GM21786 (cell line): ENCODE results near the gene CNTN5.
"Not testable (repeated sequence)": the region's sequence is repeated elsewhere in the genome, so short reads cannot be mapped to it uniquely, and the experiment has no call there.

Experiments used
- ATAC-seq: cut with Tn5 transposase; IDR thresholded peaks from one replicate; pipeline ENCODE4 v1.9.1; 2021; ENCODE audit not compliant: unreplicated experiment

The CNTN5 gene

DNA sequence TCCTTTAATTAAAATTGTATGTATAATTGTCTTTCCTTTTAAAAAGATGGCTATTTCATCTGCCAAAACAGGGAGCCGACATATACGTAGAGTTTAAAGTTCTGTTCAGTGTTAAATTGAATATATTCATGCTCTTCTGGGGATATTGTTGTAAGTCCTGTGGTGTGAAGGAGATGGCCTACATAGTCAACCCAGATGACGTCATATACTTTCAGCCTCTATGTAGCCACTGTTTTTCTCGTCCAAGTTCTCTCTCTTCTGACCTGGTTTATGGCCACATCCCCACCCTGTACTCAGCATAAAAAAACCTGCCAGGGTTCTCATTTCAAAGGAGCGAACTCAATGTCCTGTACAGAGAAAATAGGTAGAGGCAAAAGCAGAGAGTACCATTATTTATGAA, 1156.9 kb downstream of the CNTN5 start:
- no peak for ATAC-seq

DNA sequence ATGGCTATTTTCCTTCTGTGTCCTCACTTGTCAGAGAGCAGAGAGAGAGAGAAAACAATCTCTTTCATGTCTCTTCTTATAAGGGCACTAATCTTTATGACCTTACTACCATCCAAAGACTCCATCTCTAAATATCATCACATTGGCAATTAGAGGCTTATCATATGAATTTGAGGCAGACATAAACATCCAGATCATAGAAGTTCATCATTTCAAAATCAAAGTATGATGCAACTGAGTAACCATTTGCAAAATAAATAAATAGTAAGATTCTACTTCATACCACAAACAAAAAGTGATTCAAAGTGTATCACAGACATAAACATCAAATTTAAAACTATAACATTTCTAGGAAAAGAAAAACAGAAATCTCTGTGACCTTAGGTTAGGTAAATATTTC, 1161.6 kb downstream of the CNTN5 start:
- ATAC-seq = no peak

DNA sequence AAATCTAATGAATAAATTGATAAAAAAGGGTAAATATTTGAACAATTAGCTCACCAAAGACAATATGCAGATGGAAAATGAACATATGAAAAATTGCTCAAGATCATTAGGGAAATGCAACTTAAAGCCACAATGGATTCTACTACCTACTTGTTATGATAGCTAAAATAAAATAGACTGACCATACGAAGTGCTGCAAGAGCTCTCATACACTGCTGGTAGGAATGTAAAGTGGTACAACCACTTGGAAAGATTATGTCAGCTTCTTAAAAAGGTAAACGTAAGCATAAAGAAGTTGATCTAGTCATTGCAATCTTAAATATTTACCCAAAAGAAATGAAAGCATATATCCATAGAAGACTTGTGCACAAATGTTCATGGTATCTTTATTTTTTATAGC, 1162.2 kb downstream of the CNTN5 start:
- ATAC-seq = no peak

DNA sequence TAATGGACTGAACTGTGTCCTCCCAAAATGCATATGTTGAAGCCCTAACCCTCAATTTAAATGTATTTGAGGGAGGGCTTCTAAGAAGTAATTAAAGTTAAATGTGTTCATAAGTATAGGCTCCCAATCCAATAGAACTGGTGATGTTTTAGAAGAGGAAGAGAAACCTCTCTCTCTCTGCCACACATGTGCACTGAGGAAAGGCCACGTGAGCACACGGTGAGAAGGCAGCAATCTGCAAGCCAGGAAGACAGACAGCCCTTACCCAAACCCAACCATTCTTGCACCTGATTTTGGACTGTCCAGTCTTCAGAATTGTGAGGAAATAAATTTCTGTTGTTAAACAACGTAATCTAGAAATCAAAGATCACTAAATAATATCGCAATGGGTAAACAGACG, 1164.8 kb downstream of the CNTN5 start:
- no peak for ATAC-seq

DNA sequence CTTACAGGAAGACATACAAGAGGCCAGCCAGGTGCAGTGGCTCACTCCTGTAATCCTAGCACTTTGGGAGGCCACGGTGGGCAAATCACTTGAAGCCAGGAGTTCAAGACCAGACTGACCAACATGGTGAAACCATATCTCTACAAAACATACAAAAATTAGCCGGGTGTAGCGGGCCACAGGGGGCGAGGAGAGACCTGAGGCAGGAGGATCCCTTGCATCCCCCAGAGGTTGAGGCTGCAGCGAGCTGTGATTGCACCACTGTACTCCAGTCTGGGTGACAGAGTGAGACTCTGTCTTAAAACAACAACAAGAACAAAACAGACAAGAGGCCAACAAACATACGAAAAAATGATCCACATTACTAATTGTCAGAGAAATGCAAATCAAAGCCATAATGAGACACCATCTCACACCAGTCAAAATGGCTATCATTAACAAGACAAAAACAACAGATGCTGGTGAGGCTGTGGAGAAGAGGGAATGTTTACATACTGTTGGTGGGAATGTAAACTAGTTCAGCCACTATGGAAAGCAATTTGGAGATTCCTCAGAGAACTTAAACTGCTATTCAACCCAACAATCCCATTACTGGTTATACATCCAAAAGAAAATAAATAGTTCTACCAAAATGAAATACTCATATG, 1167.5 kb downstream of the CNTN5 start:
- no peak for ATAC-seq

DNA sequence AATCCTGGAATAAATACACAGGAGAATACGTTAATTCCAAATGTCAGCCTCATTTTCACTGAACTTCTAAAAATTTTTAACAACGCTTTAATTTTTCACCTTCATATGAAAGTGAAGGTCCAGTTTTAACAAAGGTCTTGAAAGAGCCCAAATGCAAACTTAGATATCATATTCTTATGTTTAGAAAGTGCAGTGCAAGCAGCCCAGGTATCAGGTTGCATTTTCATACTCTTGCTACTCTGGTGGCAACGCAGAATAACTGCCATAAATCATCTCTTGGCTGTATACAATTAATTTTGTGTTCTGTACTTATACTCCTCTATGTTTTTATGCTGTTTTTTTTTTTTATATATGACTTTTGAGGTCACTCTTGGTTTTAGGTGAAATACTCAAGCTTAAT, 1169.6 kb downstream of the CNTN5 start:
- ATAC-seq = no peak

DNA sequence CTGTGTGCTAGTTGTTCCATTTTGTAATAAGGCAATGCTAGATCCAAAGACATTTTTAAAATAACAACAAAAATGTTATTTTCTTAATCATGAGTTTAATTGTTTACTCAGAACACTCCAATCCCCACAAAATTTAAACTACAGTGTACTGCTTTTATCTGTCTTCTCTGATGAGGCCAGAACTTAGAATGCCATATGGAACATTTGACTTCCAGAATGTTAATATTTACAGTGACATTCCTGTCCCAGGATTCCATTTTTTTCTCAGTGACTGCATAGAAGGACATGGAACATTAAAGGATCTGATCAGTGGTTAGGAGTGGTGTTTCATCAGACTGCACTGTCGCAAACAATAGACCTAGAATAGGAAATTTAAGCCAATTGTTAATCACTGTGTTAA, 1171.4 kb downstream of the CNTN5 start:
- ATAC-seq = no peak

DNA sequence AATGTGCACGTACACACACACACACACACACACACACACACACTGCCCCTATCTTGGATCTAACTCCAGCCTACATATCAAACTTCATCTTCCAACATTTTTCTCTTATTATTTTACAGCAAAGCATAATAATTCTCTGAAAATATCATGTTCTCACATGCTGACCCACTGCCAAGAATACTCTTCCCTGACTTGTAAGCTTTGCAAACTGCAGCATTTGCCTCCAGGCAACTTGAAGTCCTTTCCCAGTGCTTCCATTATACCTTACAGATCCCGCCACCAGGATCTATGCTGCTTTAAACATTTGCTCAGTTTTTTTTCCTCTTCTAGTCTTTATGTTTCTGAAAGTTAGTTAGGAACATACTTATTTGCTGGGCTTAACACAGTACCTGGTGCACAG, 1183.0 kb downstream of the CNTN5 start:
- no peak for ATAC-seq

DNA sequence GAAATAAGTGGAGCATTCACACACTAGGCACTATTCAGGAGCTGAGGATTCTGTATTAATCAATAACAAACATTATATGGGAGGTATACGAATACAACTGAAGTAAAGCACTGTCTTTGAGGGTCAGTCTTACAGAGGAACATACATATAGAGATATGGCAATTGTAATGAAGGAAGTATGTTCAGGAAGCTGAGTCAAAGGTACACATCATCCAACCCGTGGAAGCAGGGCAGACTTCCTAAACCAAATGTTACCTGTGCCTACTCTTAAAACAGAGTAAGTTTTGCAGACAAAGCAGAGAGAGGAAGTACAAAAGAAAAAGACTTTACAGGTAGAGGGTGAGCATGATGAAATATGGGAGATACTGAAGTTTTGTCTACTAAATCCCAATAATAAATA, 1185.2 kb downstream of the CNTN5 start:
- ATAC-seq = no peak

DNA sequence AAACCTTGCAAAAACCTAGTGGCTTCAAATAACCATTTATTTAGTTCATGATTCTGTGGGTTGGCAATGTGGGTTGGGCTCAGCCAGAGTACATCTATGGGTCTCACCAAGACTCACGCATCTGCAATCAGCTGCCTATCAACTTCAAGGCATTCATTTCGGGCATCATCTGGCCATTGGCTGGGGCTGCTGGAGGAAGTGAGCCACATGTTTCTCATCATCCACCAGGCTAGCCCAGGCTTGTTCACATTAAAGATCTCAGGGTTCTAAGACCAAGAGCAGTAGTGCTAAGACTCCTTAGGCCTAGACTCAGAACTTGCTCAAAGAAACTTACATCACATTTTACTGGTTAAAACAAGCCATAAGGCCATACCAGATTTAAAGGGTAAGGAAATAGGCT, 1187.5 kb downstream of the CNTN5 start:
- no peak for ATAC-seq

DNA sequence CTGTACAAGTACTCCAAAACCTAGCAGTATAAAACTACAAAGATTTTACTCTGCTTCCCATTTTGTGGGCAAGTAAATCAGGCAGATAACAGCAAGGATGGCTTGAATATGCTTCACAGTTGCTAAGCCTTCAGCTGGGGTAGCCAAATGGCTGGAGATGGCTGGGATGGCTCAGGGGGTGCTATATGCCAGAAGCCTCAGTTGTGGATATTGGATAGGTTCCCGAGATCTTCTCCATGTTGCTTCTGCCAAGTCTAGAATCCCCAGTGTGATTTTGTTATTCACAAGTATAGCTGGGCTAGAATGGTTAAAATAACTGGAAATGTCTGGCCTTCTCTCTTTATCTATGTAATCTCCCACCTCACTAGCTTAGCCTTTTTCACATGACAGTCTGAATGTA, 1194.0 kb downstream of the CNTN5 start:
- no peak for ATAC-seq

DNA sequence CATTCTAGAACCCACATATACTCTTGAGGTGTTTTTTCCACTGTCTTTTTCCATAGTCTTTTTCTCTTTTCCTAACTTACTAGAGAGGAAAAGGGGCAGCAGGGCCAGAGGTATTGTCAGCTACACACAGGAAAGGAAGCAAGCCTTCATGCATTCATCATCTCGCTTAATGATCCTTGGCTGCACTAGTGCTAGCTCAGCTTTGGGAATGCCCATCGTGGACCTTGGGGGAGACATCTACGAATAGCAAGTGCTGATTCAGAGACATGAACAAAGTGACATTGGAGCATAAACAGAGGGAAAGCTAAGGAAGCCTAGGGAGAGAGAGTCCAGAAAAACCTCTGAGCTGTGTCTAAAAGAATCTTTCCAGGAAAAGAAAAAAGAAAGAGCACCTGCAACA, 1200.1 kb downstream of the CNTN5 start:
- no peak for ATAC-seq

DNA sequence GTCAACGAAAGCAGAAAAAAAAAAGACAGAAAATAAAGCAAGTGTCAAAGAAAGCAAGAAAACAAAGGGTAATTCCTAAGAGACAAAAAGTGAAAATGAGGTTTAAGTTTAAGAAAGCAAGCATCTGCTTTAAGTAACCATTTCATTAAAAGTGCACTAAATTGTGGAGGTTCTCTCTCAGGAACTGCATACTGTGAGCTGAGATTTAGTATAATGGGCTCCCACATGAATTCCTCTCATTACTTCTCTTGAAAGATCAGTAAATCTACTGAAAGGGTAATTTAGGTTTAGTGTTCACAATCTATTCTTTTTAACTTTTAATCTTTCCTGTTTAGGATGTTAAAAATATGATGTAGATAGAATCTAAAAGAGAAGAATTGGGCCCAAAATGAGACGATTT, 1201.0 kb downstream of the CNTN5 start:
- ATAC-seq = no peak

DNA sequence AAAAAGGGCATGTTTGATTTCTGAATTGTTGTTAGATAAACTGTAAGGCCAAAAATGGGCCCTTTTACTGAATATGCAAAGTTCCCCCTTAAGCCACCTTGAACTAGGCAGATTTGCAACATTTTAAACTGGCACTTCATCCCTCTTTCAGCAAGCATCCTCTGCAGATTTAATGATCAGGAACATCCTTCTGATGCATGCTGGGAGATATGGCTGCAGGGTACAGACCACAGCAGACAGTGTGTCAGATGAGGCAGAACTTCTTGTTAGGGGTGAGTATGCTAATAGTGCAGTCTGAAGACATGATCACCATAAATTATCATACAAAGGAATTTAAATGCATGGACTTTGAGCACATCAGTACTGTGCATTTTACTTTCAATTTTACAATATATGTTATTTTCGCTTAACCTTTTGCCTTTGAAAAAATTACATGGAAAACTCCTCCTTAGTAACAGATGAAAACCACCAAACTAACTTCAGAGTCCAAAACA, 1203.8 kb downstream of the CNTN5 start:
- no peak for ATAC-seq

DNA sequence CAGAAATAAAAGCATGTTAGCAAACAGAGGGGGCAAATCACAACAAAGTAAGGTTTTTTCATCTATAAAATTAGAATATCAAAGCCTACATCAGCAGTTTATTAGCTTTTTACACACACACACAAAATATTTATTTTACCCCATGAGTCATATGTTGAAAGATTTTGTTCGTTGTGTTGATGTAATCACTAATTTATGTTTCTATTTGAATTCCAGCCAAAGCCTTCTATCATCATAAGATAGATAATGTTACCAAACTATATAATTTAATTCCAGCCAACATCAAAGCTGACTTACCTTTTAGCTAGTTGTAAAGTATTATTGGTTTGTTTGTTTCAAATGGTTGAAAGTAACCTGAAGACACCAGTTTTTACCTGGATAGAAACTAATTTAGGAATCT, 1208.3 kb downstream of the CNTN5 start:
- ATAC-seq = no peak

DNA sequence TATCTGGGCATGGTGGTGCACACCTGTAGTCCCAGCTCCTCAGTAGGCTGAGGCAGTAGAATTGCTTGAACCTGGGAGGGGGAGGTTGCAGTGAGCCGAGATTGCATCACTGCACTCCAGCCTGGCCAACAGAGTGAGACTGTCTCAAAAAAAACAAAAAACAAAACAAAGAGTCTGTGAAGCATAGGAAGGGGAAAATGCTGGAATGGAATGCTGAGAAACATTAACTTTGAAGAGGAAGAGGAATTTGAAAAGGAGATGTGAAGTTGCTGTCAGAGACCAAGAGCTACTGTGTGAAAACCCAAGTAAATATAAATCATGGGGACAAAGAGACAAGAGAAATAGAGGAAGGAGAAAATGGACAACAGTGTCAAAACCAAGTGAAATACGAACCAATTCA, 1211.3 kb downstream of the CNTN5 start:
- ATAC-seq = no peak

DNA sequence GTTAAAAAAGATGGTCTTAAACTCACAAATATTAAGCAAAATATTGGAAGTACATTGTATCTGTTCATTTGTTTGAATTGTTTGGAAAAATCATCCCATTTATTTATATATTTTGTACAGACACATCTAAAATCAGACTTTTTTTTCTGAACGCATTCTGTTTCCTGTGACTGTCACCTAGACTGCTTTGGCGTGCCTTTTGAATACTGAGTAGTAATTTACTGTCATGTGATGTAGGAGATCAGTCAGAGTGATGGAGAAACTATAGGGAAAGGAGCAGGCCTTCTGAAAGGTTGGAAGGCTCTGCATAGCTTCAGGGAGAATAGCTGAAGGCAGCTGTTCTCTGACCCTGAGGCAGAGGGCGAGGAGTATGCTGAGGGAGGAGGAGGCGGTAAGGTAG, 1214.3 kb downstream of the CNTN5 start:
- no peak for ATAC-seq

DNA sequence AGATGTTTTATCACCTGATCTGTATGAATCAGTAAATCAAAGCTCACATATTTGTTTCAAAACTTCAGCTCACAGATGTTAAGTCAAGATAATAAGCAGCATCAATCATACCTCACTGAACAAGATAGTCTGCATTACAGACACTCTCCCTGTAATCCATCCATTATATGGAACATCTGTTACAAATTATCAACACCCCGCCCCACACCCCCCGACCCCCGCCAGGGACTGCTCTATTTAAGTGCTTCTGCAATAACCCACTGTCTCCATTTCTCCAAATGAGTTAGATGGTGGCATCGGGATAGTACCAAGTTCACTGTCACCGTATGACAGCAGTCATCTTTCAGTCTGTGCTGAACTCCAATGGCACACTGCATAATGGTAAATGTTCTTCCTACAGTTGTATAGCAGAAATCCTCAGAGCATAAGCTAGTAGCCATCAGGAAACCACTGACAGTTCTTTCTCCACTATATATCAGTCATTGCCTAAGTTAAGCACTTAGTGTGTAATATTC, 1219.3 kb downstream of the CNTN5 start:
- no peak for ATAC-seq

DNA sequence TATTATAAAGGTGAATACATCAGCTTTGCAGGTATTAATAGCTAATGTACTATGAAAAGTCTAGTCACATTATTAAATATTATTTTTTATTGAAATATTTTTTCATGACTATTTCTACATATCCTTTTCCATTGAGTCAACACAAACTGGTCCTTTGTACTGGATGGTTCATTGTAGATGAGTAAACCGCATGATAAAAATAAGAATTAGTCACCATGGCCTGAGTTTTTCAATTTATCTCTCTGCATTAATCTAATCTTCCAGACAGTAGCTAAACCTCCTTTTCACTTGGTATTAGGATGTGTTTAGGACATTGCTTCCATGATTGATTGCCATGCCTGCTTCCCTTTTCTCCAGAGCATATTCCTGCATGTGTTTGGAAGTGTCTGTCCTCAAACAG, 1227.0 kb downstream of the CNTN5 start:
- ATAC-seq = no peak

DNA sequence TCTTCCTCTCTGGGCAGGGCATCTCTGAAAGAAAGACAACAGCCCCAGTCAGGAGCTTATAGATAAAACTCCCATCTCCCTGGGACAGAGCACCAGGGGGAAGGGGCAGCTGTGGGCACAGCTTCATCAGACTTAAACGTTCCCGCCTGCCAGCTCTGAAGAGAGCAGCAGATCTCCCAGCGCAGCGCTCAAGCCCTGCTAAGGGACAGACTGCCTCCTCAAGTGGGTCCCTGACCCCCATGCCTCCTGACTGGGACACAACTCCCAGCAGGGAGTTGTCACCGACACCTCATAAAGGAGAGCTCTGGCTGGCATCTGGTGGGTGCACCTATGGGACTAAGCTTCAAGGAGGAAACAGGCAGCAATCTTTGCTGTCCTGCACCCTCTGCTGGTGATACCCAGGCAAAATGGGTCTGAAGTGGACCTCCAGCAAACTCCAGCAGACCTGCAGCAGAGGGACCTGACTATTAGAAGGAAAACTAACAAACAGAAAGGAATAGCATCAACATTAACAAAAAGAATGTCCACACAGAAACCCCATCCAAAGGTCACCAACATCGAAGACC, 1236.6 kb downstream of the CNTN5 start:
- ATAC-seq = not testable (repeated sequence)

DNA sequence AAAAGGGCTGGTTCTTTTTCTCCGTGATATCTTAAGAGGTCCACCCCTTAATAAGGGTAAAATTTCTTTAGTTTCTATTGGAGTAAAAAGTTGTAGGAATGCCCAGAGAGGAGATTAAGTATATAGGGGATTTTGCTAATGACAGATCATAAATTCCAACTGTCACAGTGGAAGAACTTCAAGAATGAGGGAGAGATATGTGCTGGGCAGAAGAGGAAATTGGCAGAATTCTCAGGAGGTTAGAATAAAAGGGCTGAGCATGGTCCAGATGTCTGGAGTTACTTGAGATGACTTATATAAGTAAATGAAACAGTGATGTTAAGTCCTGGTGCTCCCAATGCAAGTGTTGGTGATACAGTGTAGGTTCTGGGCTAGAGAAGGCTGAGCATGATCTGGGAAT, 1248.8 kb downstream of the CNTN5 start:
- no peak for ATAC-seq

DNA sequence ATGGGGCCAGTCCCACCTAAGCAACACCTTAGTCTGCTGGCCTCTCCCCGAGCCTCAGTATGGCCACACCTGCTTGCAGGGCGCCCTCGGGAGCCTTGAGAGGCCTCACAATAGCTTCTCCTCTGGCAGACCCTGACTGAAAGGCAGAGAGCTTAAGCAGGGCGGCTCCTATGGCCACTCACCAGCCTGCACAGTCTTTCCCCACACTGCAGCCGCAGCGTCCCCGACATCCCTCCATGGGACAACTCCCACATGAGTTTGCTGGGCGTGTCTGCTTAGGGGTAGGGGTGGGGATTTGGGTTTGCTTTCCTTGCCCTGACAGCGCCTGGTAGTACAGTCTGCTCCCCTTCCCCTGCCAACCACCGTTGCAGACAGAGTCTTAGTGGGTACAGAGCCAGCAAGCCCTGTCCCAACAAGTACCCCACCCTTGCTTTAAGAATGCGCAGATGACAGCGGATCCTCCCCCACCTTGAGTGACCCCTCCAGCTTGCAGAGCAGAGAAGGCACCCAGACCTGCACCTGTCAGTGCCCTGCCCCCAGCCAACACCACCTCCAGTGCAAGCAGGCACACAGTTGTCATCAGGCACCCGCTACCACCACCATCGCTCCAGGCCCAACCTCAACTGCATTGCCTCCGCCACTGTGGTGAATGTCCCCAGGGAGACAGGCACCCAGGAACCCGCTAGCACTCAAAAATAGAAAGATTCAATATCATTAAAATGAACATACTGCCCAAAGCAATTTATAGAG, 1252.5 kb downstream of the CNTN5 start:
- ATAC-seq = no peak
